AG04450 (cell line): ENCODE results near the gene SIAH2. TPM values are rescaled to one million over a fixed set of nuclear protein-coding genes. Genes with fewer than 3 reads are reported as not detected.

Experiments used
- CTCF ChIA-PET: fragments of 300-600, 350-600 bp; formaldehyde crosslinking; extraction: SDS; loops from one replicate; lab custom pipeline; 2022; ENCODE audit warnings: antibody characterized with exemption, inconsistent platforms; lab: Charles Lee
- POLR2A ChIA-PET: fragments of 350-600 bp; formaldehyde crosslinking; extraction: SDS; loops from one replicate; lab custom pipeline; 2021; ENCODE audit warnings: antibody characterized with exemption, inconsistent platforms; lab: Yijun Ruan, JAX
- DNase-seq: peaks from one replicate; pipeline ENCODE4 v3.0.0-alpha.2; 2011; ENCODE audit warnings: low read depth, low spot score
- H3K27ac ChIP-seq: one replicate; pipeline ENCODE4 v1.5.1; 2012; ENCODE audit warnings: low read depth, low read length, control low read depth
- H3K27me3 ChIP-seq: one replicate; pipeline ENCODE4 v1.6.0; 2012; ENCODE audit warnings: low read length; ENCODE audit not compliant: control insufficient read depth, insufficient read depth
- H3K4me3 ChIP-seq: 2 replicates; pipeline ENCODE4 v1.5.1; 2011; ENCODE audit warnings: mild to moderate bottlenecking, low read depth, low read length, control low read depth
- H3K9me3 ChIP-seq: 2 replicates; pipeline ENCODE4 v1.5.1; 2012; ENCODE audit warnings: low read length; ENCODE audit not compliant: control insufficient read depth, insufficient read depth
- polyA plus RNA-seq: library from polyadenylated mRNA; depleted of rRNA; stranded (reverse); fragments of >200 nt; gene quantifications from 2 replicates; pipeline ENCODE4 v1.2.3, GENCODE V29; 2011
- TF ChIP-seq, protein P1 (sequence below): IDR thresholded peaks from 2 replicates; pipeline ENCODE4 v1.5.1; 2011; ENCODE audit warnings: low read depth, low read length, control low read depth, inconsistent platforms

Gene SIAH2
- polyA plus RNA-seq, 1 experiment, result 31.1 TPM

GRCh38 chr3:150770681-150771080, 7.7 kb upstream of the SIAH2 start:
- TF ChIP-seq, protein P1, sequence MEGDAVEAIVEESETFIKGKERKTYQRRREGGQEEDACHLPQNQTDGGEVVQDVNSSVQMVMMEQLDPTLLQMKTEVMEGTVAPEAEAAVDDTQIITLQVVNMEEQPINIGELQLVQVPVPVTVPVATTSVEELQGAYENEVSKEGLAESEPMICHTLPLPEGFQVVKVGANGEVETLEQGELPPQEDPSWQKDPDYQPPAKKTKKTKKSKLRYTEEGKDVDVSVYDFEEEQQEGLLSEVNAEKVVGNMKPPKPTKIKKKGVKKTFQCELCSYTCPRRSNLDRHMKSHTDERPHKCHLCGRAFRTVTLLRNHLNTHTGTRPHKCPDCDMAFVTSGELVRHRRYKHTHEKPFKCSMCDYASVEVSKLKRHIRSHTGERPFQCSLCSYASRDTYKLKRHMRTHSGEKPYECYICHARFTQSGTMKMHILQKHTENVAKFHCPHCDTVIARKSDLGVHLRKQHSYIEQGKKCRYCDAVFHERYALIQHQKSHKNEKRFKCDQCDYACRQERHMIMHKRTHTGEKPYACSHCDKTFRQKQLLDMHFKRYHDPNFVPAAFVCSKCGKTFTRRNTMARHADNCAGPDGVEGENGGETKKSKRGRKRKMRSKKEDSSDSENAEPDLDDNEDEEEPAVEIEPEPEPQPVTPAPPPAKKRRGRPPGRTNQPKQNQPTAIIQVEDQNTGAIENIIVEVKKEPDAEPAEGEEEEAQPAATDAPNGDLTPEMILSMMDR, result no peak
- no peaks in the 10 kb centered on the region for H3K27me3 ChIP-seq
- no peak overlapping the region for H3K4me3 ChIP-seq
- CTCF ChIA-PET, result no interaction called here
- POLR2A ChIA-PET, result no interaction called here
- no peak for DNase-seq
- H3K9me3 ChIP-seq, result peaks cover 8% of the 10 kb centered on the region
- H3K27ac ChIP-seq, result no peak overlapping the region

DNA sequence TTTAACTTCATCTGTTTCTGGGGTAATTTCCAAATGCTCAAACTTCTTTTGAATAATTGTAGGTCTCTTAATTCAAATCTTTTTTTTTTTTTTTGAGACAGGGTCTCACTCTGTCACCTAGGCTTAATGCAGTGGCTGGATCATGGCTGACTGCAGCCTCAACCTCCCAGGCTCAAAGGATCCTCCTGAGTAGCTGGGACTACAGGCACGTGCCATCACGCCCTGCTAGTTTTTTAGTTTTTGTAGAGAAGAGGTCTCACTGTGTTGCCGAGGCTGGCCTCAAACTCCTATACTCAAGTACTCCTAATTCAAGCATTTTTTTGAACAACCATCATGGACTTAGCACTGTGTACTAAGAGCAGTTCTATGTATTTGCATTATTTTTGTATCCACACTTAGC, 3.8 kb upstream of the SIAH2 start:
- TF ChIP-seq, protein P1, result no peak
- no peak overlapping the region for H3K4me3 ChIP-seq
- POLR2A ChIA-PET, result no interaction called here
- H3K27me3 ChIP-seq, result no peaks in the 10 kb centered on the region
- no peak overlapping the region for H3K27ac ChIP-seq
- no peaks in the 10 kb centered on the region for H3K9me3 ChIP-seq
- no peak for DNase-seq
- CTCF ChIA-PET, result interaction anchor here (1.6 kb wide), 1 partner anchor 21 kb away, joined by 8 read pairs; no protein-coding TSS in a partner anchor

- TF ChIP-seq, protein P1, result no peak
- DNase-seq, result no peak
- POLR2A ChIA-PET, result no interaction called here
- CTCF ChIA-PET, result interaction anchor here (1.6 to 3.4 kb wide), 2 partner anchors 21 to 98 kb away, joined by 8 to 14 read pairs; no protein-coding TSS in a partner anchor
- Histone ChIP-seq H3K9me3 (no peaks in the 10 kb centered on the region), H3K4me3 (no peak overlapping the region), H3K27ac (no peak overlapping the region), H3K27me3 (no peaks in the 10 kb centered on the region)
These were observed 3.2 kb upstream of the SIAH2 start for GRCh38 chr3:150765949-150766720.

DNA sequence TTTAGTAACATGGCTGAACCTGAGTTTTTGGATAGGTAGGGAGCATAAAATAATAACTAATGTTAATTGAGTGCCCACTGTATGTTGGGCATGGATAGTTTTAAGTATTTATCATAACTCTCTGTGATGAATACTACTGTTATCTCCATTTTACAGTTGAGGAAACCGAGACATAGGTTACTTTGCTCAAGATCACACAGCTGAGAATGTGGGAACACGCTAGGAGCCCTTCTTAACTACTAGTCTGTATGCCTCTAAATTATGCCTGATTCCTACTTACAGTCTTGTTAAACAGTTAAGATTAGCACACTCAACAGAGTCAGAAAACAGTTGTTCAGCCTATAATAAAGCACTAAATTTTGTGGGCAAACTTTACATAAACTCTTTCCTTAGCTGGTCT, 2.0 kb upstream of the SIAH2 start:
- H3K4me3 ChIP-seq, result no peak overlapping the region
- no peaks in the 10 kb centered on the region for H3K9me3 ChIP-seq
- ChIA-PET POLR2A (no interaction called here), CTCF (interaction anchor here (0.8 to 3.4 kb wide), 4 partner anchors 23 to 381 kb away, joined by 3 to 31 read pairs (median 8); no protein-coding TSS in a partner anchor)
- TF ChIP-seq, protein P1, result no peak
- no peak overlapping the region for H3K27ac ChIP-seq
- no peak for DNase-seq
- H3K27me3 ChIP-seq, result no peaks in the 10 kb centered on the region

DNA sequence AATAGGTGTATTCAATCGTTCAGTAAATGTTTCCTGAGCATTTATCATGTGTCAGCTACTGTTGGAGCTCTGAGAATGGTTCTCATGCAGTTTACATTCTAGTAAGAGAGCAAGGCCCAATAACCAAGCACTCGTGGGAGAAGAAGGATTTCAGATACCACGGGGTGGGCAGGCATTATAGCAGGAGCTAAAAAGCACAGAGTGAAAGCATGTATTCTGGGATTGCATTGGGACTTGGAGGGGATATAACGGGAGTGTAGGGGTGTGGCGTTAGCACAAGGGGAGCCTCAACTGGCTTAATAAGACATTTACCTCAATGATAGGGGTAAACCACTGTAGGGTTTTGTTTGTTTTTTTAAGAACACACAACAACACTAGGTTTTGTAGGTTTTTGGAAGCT, 1.6 kb upstream of the SIAH2 start:
- no peak for DNase-seq
- H3K27me3 ChIP-seq, result no peaks in the 10 kb centered on the region
- ChIA-PET POLR2A (no interaction called here), CTCF (interaction anchor here (0.8 to 3.9 kb wide), 6 partner anchors 13 to 381 kb away, joined by 3 to 31 read pairs (median 9); no protein-coding TSS in a partner anchor)
- no peak overlapping the region for H3K4me3 ChIP-seq
- no peak overlapping the region for H3K27ac ChIP-seq
- no peaks in the 10 kb centered on the region for H3K9me3 ChIP-seq
- TF ChIP-seq, protein P1, result no peak
